HG03575 (cell line): ENCODE results near the gene SMIM43.
"Not testable (repeated sequence)": the region's sequence is repeated elsewhere in the genome, so short reads cannot be mapped to it uniquely, and the experiment has no call there.

Experiments used
- ATAC-seq: cut with Tn5 transposase; IDR thresholded peaks from one replicate; pipeline ENCODE4 v1.9.1; 2021; ENCODE audit not compliant: unreplicated experiment, insufficient number of reproducible peaks, low FRiP score; ENCODE audit errors: extremely low read depth

Gene SMIM43

DNA sequence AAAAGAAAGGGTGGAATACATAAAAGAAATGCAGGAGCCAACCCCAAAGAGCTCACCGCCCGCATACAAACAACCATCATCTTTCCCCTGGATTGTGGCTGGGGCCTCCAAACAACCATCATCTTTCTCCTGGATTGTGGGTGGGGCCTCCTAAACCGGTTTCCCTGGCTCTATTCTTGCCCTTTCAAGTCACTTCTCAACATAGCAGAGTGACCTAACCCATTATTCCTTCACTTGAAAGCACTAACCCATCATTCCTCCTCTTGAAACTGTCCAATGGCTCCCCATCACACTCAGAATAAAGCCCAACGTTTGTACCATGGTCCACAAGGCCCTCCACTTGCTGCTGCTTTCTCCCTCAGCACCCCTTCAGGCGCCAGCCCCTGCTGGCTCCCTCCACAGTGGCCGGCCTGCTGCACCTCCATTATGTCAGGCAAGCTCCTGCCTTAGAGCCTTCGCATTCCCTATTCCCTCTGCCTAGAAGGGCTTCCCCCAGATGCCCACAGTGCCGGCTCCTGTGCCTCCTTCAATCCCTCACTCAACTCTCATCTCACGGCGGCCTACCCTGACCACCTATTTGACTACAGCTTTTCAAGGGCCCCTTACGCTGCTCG is 24.1 kb downstream of the SMIM43 start:
- ATAC-seq, result no peak

DNA sequence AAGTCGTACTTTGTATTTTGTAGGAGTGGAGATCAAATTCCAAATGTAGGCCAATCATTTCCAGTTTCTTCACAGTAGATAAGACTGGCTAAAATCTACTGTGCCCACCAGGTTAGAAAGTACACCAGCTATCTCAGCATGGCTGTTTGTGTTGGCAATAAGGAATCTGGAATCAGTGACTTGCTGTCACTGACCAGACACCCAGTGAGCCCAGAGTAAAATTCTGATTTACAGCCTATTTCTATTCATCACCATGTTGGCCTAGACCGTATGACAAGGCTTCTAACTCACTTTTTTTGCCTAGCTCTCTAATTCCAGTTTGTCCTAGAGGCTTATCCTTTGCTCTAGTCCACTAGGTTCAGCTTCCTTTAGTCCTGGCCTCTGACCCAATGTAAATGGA is 25.4 kb downstream of the SMIM43 start:
- ATAC-seq, result no peak

DNA sequence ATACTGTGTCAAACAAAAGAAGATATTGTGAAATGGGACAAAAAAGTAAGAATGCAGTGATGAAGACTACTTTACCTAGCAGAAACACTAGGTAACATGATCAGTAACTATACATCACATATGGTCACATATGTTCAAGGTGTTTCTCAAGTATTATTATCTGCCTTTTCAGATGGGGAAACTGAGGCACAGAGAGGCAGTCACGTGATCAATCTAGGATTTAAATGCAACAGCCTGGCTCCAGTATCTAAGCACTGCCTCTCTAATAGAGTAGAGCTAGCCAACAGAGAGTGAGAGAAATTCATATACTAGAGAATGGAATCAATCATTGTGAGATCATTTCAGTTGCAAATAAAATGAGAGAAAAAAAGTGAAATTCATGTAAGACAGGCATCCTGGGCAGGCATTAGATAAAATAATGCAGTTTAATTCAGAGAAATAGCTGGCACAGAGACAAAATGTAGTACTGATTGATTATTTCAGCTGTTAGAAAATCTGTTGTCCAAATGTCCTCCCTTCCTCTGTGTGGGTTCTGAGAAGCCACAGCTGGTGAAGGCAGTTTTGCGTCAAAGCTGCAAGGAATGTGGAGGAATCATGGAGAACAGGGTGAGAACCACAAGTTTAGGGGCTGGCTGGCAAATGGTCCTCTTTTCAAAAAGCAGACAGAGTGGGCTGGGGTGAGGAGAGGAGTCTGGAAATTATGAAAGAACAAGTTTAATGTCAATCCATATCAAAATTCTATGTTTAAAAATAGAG is 26.0 kb downstream of the SMIM43 start:
- no peak for ATAC-seq

DNA sequence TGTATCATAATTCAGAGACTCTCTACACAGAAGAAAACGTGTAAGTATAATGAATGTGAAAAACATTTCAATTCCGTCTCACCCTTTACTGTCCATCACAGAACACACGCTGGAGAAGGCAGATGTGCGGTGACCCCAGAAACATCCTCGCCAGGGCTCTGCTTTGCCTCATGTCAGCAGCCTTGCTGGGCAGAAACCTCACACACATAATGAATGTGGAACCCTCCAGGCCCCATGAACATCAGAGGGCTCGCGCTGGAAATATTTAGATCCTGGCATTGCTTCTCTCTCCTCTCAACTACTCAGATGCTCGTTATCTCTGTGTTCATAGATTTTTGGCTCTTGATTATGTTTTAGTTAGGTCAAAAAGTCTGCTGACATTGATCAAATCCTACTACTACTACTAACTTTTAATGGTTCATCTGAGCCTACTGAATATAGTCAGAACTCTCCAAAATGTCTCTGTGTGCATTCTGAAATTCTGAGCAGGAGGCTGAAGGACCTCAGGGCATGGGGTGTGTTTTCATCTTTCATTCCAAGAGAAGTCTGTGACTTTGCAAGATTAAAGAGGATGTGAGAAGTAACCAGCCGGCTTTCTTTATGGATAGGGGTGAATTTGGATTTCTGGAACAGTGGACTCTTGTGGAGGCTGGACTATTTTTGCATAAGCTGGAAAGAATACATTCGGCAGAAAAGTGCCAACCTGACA is 27.0 kb downstream of the SMIM43 start:
- ATAC-seq, result no peak

DNA sequence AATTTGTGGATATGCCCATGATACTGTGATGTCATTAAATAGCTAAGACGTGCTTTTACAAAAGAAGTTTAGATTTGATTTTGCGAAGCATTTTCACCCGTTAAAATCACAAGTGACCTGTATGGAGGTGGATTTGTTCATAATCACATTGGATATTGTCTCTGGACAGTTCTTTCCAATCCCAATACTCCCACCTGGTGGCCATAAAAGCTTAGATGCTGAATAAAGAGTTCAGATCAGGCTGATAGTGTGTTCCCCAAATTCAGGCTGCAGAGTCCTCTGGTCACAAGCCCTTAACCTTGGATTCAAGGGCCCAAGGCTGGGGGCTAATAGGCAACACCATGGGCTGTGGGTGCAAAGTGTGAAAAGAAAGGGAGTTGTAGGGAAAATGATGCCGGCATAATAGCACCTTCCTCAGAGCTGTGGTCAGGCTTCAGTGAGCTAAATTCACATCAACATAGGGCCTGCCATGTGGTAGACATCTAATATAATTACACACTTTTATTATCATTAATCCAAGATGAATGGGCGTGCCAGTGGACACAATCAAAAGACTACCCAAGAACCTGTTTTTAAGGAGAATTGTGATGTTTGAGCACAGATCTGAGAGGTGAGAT is 28.1 kb downstream of the SMIM43 start:
- ATAC-seq, result no peak

DNA sequence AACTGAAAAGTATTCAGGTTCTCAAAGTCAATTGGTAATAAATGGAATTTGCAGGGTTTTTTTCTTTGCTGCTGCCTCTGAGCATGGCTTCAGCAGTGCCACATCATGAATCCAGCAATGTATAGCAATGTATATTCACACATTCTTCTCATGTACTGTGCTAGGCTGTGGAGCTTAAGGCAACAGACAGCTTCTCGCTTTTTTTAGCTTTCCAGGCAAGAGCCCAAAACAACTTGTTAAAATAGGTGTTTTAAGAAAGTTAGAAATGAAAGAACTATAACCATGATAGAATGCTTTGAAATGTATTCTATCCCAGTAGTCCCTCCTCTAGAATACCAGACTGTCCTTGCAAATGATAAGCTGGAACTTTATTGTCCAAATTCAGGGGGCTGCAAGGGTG is 30.4 kb downstream of the SMIM43 start:
- no peak for ATAC-seq

DNA sequence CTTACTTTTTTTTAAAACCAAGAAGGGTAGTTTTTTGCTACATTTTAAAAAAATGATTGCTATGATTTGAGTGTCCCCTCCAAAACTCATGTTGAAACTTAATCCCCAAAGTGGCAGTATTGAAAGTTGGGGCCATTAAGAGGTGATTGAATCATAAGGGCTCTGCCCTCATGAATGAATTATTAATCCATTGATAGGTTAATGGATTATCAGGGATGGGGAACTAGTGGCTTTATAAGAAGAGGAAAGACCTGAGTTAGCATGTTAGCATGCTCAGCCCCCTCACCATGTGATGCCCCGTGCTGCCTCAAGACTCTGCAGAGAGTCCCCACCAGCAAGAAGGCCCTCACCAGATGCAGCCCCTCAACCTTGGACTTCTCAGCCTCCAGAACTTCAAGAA is 31.0 kb downstream of the SMIM43 start:
- ATAC-seq, result no peak

DNA sequence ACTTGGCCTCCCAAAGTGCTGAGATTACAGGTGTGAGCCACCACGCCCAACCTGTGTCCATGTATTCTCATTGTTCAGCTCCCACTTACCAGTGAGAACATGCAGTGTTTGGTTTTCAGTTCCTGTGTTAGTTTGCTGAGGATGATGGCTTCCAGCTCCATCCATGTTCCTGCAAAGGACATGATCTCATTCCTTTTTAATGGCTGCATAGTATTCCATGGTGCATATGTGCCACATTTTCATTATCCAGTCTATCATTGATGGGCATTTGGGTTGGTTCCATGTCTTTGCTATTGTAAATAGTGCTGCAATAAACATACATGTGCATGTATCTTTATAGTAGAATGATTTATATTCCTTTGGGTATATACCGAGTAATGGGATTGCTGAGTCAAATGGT is 35.2 kb downstream of the SMIM43 start:
- not testable (repeated sequence) for ATAC-seq

DNA sequence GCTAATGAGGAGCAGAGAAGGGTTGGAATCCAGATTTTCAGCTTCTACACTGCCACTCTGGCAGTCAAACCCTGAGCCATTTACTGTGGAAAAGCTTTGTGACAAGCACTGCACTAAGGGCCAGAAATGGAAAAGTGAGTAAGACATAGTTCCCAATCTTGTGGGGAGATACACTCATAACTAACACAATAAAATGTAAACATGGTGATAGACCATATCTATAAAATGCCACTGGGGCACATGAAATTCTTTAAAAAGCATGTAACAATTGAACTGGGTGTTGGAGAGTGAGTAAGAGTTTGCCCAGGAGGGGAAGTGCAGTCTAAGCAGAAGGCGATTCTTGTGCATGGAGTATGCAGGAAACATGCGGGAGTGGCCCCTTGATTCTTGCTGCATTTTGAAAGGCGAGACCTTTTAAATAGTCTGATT is 36.2 kb downstream of the SMIM43 start:
- no peak for ATAC-seq

DNA sequence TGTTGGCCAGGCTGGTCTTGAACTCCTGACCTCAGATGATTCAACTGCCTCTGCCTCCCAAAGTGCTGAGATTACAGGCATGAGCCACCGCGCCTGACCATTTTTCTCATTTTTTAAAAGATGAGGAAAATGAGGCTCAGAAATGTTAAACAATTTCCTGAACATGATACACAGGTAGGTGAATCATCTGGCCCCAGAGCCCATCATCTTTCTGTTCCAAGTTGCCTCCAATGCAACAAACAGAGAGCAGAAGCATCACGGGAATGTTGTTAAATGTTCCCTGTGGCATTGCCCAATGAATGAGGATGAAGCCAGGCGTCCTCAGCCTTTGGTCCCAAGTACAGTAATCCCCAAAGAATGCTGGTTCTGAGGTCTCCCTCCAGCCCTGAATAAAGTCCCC is 36.9 kb downstream of the SMIM43 start:
- ATAC-seq, result no peak

DNA sequence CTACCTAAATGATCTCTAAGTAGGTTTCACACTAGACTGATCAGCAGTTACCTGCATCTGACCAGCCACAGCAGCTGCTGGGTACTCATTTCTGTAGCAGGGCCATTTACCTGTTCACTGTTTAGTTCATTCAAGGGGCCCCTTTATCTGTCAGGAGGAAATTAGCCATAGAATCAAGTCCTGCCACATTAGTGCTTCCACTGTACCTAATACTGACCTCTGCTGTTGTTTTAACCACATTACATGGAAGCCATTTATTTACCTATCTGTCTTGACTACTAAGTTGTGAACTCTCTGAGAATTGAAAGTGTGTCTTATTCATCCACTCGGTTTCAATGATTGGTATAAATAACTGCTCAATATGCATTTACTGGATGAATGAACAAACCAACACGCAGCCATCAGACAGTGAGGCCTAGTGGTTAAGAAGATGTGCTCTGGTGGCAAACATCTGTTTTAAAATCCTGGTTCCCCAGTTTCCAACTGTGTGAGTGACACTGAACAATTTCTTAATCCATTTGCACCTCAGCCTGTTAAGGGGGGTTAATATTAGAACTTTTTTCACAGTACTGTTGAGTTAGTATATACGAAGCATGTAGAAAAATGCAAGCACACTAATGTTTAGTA is 38.2 kb downstream of the SMIM43 start:
- ATAC-seq, result peak; percentile 98

DNA sequence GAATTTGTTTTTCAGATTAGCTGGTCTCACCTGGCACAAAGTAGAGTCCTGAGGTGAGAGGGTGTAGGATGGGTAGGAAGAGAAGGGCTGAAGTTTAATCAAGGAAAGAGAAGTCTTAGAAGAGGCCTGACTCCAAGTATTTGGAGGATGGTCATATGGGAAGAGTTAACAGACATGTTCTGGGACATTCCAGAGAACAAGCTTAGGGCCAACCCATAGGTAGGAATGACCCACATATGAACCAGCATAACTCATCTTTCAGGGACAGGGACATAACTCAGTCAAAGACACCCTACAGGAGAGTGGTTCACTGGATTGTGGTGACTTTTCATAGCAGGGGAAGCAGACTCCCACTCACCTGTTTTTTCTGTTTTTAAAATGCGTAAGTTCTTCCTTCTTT is 40.3 kb downstream of the SMIM43 start:
- ATAC-seq, result no peak

DNA sequence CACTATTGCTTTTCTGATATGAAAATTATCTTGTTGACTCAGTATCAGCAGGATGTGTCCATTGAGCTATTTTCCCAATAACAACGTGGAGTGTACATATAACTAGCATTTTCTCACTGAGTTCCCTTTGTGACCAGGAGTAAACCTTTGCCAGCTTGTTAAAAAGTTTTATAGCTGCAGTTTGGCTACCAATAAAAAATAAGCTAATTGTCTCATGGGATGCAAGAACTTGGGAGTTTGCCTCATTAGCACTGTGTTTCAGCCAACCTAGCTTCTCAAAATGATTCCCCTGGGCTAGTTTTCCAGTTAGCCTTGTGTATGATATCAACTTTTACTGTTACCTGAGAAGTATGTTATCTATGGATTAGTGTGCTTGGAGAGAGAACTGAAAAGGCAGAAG is 43.3 kb downstream of the SMIM43 start:
- no peak for ATAC-seq

DNA sequence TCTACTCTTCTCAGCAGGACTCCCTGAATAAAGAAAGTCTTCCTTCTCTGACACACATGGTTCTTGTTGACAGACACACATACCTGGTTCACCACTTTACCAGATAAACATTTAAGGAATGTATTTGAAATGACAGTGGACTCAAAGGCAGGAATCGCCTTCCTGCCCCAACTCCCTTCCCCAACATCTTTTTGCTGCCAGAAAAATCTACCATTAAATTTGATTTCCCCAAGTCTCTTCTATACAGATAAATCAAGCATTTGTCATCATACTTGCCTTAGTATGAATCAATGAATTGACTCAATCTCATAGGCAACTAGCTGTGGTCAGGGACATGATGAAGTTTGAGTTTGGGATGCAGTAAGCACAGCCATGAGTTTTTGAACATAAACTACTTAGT is 44.9 kb downstream of the SMIM43 start:
- no peak for ATAC-seq

DNA sequence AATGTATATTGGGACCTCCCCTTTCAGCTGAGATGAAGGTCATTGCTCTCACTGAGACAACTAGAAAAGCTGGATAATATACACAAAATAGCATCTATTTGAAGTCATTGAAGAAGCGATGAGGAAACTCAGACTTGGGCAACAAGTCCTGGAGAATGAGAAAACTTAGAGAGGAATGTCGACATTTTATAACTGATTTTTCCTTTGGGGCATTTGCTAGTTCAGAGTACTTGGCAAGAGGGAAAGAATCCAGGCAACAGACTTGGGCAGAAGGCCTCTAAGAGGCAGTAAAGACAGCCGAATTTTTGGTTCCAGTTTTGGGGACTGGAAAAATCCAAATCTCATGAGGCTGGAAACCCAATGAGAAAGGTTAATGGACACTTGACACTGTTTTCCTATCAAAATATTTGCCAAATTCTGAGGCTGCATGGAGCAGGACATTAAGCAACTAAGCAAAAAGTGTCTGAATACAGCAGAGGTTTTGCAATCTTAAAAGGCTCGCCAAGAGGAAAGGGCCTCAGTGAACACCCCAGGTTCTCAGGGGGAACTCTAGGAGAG is 47.2 kb downstream of the SMIM43 start:
- ATAC-seq, result no peak

DNA sequence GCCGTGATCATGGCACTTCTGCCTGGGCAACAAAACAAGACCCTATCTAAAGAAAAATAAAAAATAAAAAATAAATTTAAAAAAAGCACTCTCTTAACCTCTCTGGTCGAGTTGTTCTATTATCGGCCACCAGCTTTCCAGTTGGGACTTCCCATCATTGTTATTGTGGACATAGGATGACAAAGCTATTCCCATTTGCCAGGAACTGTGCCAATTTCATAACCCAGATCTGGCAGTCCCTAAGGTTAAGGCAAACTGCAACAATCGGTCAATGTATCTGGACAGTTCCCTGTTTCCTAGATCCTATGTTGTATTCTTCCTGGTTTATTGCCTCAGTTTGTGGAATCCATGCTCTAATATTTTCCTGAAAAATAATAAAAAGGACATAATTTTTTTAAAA is 50.4 kb downstream of the SMIM43 start:
- ATAC-seq, result no peak

DNA sequence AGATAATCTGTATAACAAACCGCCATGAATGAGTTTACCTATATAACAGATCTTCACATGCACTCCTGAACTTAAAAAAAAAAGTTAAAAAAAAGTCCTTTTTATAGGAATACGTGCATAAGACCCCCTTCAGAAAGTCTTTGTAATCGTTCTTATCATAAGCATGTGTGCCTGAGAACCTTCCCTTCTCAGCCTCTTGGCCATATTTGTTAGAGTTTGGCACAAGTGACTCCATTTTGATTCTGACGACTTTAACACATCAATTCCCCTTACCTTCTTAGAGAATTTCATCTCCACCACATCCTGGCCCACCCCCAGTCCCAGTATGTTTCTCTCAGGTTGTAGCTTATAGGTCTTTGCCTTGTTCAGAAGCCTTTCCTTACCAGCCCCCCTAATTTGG is 52.2 kb downstream of the SMIM43 start:
- ATAC-seq, result no peak

DNA sequence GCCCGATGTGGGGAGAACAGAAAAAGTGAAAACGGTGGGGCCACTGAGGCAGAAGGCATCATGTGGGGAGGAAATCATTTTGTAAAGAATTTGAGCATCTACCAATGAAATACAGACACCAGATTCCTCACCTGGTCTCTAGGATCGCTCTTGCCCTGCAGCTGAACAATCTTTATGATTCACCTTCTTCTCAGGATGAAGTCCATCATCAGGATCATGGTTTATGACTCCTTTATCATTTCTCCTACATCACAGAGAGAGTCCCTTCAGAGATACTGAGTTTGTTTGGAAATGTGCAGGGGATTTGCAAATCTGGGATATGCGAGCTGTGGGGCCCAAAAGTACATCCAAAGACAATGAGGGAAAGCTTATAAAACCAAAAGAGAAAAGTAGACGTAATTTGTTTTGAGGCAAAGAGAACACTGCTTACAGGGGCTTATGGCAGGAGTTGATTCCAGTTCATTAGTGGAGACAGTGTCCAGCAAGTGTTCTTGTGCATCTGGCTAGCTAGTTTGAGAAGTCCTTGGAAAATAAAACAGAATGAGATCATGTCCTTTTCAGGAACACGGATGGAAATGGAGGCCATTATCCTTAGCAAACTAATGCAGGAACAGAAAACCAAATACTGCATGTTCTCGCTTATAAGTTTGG is 52.8 kb downstream of the SMIM43 start:
- ATAC-seq, result no peak
